GM19043 (cell line): ENCODE measurements around the gene FER.

Experiments used
- ATAC-seq: cut with Tn5 transposase; IDR thresholded peaks from one replicate; pipeline ENCODE4 v1.9.1; 2021; ENCODE audit warnings: low read depth; ENCODE audit not compliant: unreplicated experiment

Gene FER

GRCh38 chr5:109218818-109219217 is 471.1 kb downstream of the FER start:
- ATAC-seq: no peak

GRCh38 chr5:109223531-109223930 is 475.8 kb downstream of the FER start:
- no peak for ATAC-seq

- no peak for ATAC-seq
Measured at GRCh38 chr5:109224276-109224882, 476.7 kb downstream of the FER start.

GRCh38 chr5:109225716-109226625 is 478.3 kb downstream of the FER start:
- no peak for ATAC-seq

- ATAC-seq: no peak
Measured at GRCh38 chr5:109230369-109230768, 482.7 kb downstream of the FER start.

- no peak for ATAC-seq
Measured at GRCh38 chr5:109231331-109231730, 483.6 kb downstream of the FER start.

GRCh38 chr5:109234381-109234780 is 486.7 kb downstream of the FER start:
- no peak for ATAC-seq

- ATAC-seq: no peak
Measured at GRCh38 chr5:109239456-109239855, 491.8 kb downstream of the FER start.

GRCh38 chr5:109242518-109242917 is 494.8 kb downstream of the FER start:
- no peak for ATAC-seq

- ATAC-seq: no peak
Measured at GRCh38 chr5:109246395-109246794, 498.7 kb downstream of the FER start.
